H9 (cell line): ENCODE data around the gene RPL27. TPM values are rescaled to one million over a fixed set of nuclear protein-coding genes. Genes with fewer than 3 reads are reported as not detected.

Experiments
- DNase-seq: peaks from one replicate; pipeline ENCODE4 v3.0.0-alpha.2; 2017
- H2AFZ ChIP-seq: one replicate; pipeline ENCODE4 v1.6.1; 2013; ENCODE audit warnings: mild to moderate bottlenecking, low read length, control low read depth, moderate library complexity
- H2AK5ac ChIP-seq: 2 replicates; pipeline ENCODE4 v1.6.1; 2013; ENCODE audit warnings: low read length, control low read depth, mixed read lengths; ENCODE audit not compliant: insufficient read length
- H2BK120ac ChIP-seq: one replicate; pipeline ENCODE4 v1.6.1; 2013; ENCODE audit warnings: low read depth, mild to moderate bottlenecking, low read length, control low read depth, inconsistent platforms; ENCODE audit not compliant: poor library complexity, severe bottlenecking
- H2BK12ac ChIP-seq: 2 replicates; pipeline ENCODE4 v1.6.1; 2013; ENCODE audit warnings: low read length, control low read depth, mixed read lengths, low read depth; ENCODE audit not compliant: insufficient read length
- H2BK15ac ChIP-seq: 2 replicates; pipeline ENCODE4 v1.6.1; 2013; ENCODE audit warnings: low read depth, low read length, control low read depth
- H2BK20ac ChIP-seq: one replicate; pipeline ENCODE4 v1.6.1; 2013; ENCODE audit warnings: low read depth, mild to moderate bottlenecking, low read length, control low read depth, inconsistent platforms; ENCODE audit not compliant: poor library complexity, severe bottlenecking
- H2BK5ac ChIP-seq: 2 replicates; pipeline ENCODE4 v1.6.1; 2013; ENCODE audit warnings: low read length, control low read depth, mixed read lengths; ENCODE audit not compliant: insufficient read length
- H3K14ac ChIP-seq: 2 replicates; pipeline ENCODE4 v1.6.1; 2013; ENCODE audit warnings: low read length, control low read depth; ENCODE audit not compliant: insufficient read depth
- H3K18ac ChIP-seq: 2 replicates; pipeline ENCODE4 v1.6.1; 2013; ENCODE audit warnings: low read depth, mild to moderate bottlenecking, mixed read lengths, low read length, control low read depth; ENCODE audit not compliant: insufficient read length
- H3K23ac ChIP-seq: 2 replicates; pipeline ENCODE4 v1.6.1; 2013; ENCODE audit warnings: low read length, control low read depth, mixed read lengths, low read depth; ENCODE audit not compliant: insufficient read length
- H3K23me2 ChIP-seq: 2 replicates; pipeline ENCODE4 v1.6.1; 2013; ENCODE audit warnings: low read depth, mild to moderate bottlenecking, mixed read lengths, low read length, control low read depth; ENCODE audit not compliant: insufficient read length, poor library complexity, severe bottlenecking
- H3K27ac ChIP-seq: 2 replicates; pipeline ENCODE4 v1.5.1; 2013; ENCODE audit warnings: low read length, control low read depth, mixed read lengths, low read depth; ENCODE audit not compliant: insufficient read length
- H3K27me3 ChIP-seq: 2 replicates; pipeline ENCODE4 v1.6.1; 2013; ENCODE audit warnings: low read length, control low read depth, inconsistent platforms; ENCODE audit not compliant: insufficient read depth
- H3K4ac ChIP-seq: 2 replicates; pipeline ENCODE4 v1.6.1; 2013; ENCODE audit warnings: low read depth, mild to moderate bottlenecking, control low read depth, inconsistent platforms, low read length, moderate library complexity
- H3K4me1 ChIP-seq: 2 replicates; pipeline ENCODE4 v1.6.1; 2013; ENCODE audit warnings: low read length, control low read depth, inconsistent platforms; ENCODE audit not compliant: insufficient read depth
- H3K4me2 ChIP-seq: 2 replicates; pipeline ENCODE4 v1.6.1; 2013; ENCODE audit warnings: low read length, control low read depth, mixed read lengths; ENCODE audit not compliant: insufficient read length, insufficient read depth
- H3K56ac ChIP-seq: 2 replicates; pipeline ENCODE4 v1.6.1; 2013; ENCODE audit warnings: low read depth, mild to moderate bottlenecking, mixed read lengths, low read length, control low read depth; ENCODE audit not compliant: insufficient read length
- H3K79me1 ChIP-seq: 2 replicates; pipeline ENCODE4 v1.6.1; 2013; ENCODE audit warnings: low read depth, mild to moderate bottlenecking, moderate library complexity, low read length, control low read depth, inconsistent platforms; ENCODE audit not compliant: insufficient read depth, poor library complexity, severe bottlenecking
- H3K79me2 ChIP-seq: 2 replicates; pipeline ENCODE4 v1.6.1; 2013; ENCODE audit warnings: low read length, control low read depth, inconsistent platforms; ENCODE audit not compliant: insufficient read depth
- H3K9ac ChIP-seq: 2 replicates; pipeline ENCODE4 v1.6.1; 2013; ENCODE audit warnings: low read length, control low read depth, mixed read lengths; ENCODE audit not compliant: insufficient read length; ENCODE audit errors: extremely low read depth
- H3K9me3 ChIP-seq: one replicate; pipeline ENCODE4 v1.6.1; 2013; ENCODE audit warnings: low read depth, low read length, inconsistent platforms; ENCODE audit not compliant: control insufficient read depth
- H3T11ph ChIP-seq: one replicate; pipeline ENCODE4 v1.6.1; 2013; ENCODE audit warnings: mild to moderate bottlenecking, low read length, control low read depth, inconsistent platforms
- H4K20me1 ChIP-seq: one replicate; pipeline ENCODE4 v1.6.1; 2013; ENCODE audit not compliant: control insufficient read depth, insufficient read length, insufficient read depth
- H4K5ac ChIP-seq: 2 replicates; pipeline ENCODE4 v1.6.1; 2013; ENCODE audit warnings: low read depth, mild to moderate bottlenecking, mixed read lengths, low read length, control low read depth; ENCODE audit not compliant: insufficient read length
- H4K8ac ChIP-seq: replicated peaks from 2 replicates; pipeline ENCODE4 v1.6.1; 2013; ENCODE audit warnings: low read length, control low read depth, mixed read lengths, low read depth; ENCODE audit not compliant: insufficient read length
- H4K91ac ChIP-seq: 2 replicates; pipeline ENCODE4 v1.6.1; 2013; ENCODE audit warnings: low read depth, mild to moderate bottlenecking, moderate library complexity, mixed read lengths, low read length, control low read depth; ENCODE audit not compliant: insufficient read length
- H3K27ac Mint-ChIP-seq, 3 experiments: 2 replicates in 2 of 3; 3 replicates in 1 of 3; pipeline ENCODE4 v1.8.0; 2020 to 2021; ENCODE audit warnings: mixed read lengths in 3 of 3, mild to moderate bottlenecking in 1 of 3, moderate library complexity in 1 of 3
- H3K27me3 Mint-ChIP-seq: 2 replicates; pipeline ENCODE4 v1.8.0; 2021; ENCODE audit warnings: low read depth, mild to moderate bottlenecking, moderate library complexity, mixed read lengths
- H3K36me3 Mint-ChIP-seq, 3 experiments: 2 replicates in 2 of 3; 3 replicates in 1 of 3; pipeline ENCODE4 v1.8.0; 2020 to 2021; ENCODE audit warnings: low read depth in 3 of 3, mixed read lengths in 3 of 3; ENCODE audit not compliant: insufficient read depth in 1 of 3
- H3K4me1 Mint-ChIP-seq, 2 experiments: 2 replicates each; pipeline ENCODE4 v1.8.0; 2020; ENCODE audit warnings: mixed read lengths in 2 of 2
- H3K4me3 Mint-ChIP-seq, 2 experiments: 2 replicates in 1 of 2; 3 replicates in 1 of 2; pipeline ENCODE4 v1.8.0; 2020 to 2021; ENCODE audit warnings: mild to moderate bottlenecking in 2 of 2, mixed read lengths in 2 of 2, moderate library complexity in 1 of 2
- H3K9me3 Mint-ChIP-seq, 2 experiments: 2 replicates in 1 of 2; 3 replicates in 1 of 2; pipeline ENCODE4 v1.8.0; 2020; ENCODE audit warnings: mild to moderate bottlenecking in 2 of 2, mixed read lengths in 2 of 2, moderate library complexity in 1 of 2
- WGBS: extraction: QIAGEN DNeasy Blood & Tissue Kit; methylation state at CpG from one replicate; pipeline ENCODE4 v1.1.7; 2013; ENCODE audit warnings: missing lambda C conversion rate, low lambda C conversion rate, mixed read lengths; ENCODE audit not compliant: insufficient read length; ENCODE audit errors: extremely low coverage; 5-methylcytosine and 5-hydroxymethylcytosine counted together
- total RNA-seq: library from RNA; stranded (reverse); gene quantifications from 2 replicates; pipeline ENCODE4 v1.2.1, GENCODE V29; 2021
- TF ChIP-seq, protein P1 (sequence below): fragments of 200-600 bp; sonication (generic); conservative IDR thresholded peaks from 3 replicates; pipeline ENCODE4 v1.8.0; 2021; ENCODE audit warnings: antibody characterized with exemption, mild to moderate bottlenecking

The RPL27 gene
- total RNA-seq, 1 experiment from 2014 or later = 1,514 TPM

DNA sequence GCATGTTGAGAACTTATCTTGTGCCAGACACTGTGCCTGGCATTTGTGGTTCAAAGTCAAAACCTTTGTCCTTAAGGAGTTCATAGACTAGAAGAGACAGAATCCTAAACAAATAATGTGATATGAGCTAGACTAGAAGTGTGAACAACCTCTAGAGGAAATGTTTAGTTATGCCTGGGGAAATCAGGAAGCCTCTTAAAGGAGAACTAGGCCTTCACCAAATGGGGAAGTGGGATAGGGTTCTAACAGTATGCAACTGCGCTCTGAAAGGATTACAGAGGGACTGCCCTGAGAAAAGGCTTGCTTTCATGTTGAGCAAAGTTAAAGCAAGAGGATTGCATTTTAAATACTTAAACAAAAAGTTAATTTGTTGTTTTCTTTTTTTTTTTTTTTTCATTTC is 13.0 kb upstream of the RPL27 start:
- H4K91ac ChIP-seq = no peak overlapping the region
- Mint-ChIP-seq H3K9me3 (no peaks in the 10 kb centered on the region; a peak in 1 of 5 replicates), H3K27ac (peak overlapping the region in 1 of 3 experiments; percentile 13; a peak in 1 of 7 replicates), H3K4me1 (peaks cover 8 to 12% of the 10 kb centered on the region in 2 experiments), H3K27me3 (no peaks in the 10 kb centered on the region), H3K36me3 (peaks cover 19 to 60% (median 46%) of the 10 kb centered on the region in 3 experiments; a peak in 6 of 7 replicates), H3K4me3 (no peak overlapping the region)
- H3K4me2 ChIP-seq = no peak overlapping the region
- H4K20me1 ChIP-seq = peaks cover 2% of the 10 kb centered on the region
- DNase-seq = no peak
- no peak overlapping the region for H3K56ac ChIP-seq
- H3K4me1 ChIP-seq = peaks cover 2% of the 10 kb centered on the region; the same call in 1 of the 2 replicates
- H4K8ac ChIP-seq = no peak overlapping the region
- no peak overlapping the region for H2BK15ac ChIP-seq
- no peak overlapping the region for H2BK20ac ChIP-seq
- H3K14ac ChIP-seq = no peak overlapping the region
- H2BK12ac ChIP-seq = no peak overlapping the region
- no peak overlapping the region for H3K18ac ChIP-seq
- H3K4ac ChIP-seq = no peak overlapping the region
- no peak overlapping the region for H3K27ac ChIP-seq
- H3K23me2 ChIP-seq = peaks cover 6% of the 10 kb centered on the region
- no peaks in the 10 kb centered on the region for H3K79me1 ChIP-seq
- peaks cover 4% of the 10 kb centered on the region; the same call in 1 of the 2 replicates for H3K79me2 ChIP-seq
- no peak overlapping the region for H2AK5ac ChIP-seq
- no peak overlapping the region for H4K5ac ChIP-seq
- no peaks in the 10 kb centered on the region for H3K9me3 ChIP-seq
- no peaks in the 10 kb centered on the region for H3K27me3 ChIP-seq
- no peak overlapping the region for H3T11ph ChIP-seq
- no peak overlapping the region for H3K23ac ChIP-seq
- H3K9ac ChIP-seq = no peak overlapping the region
- no peak overlapping the region for H2AFZ ChIP-seq
- TF ChIP-seq, protein P1, sequence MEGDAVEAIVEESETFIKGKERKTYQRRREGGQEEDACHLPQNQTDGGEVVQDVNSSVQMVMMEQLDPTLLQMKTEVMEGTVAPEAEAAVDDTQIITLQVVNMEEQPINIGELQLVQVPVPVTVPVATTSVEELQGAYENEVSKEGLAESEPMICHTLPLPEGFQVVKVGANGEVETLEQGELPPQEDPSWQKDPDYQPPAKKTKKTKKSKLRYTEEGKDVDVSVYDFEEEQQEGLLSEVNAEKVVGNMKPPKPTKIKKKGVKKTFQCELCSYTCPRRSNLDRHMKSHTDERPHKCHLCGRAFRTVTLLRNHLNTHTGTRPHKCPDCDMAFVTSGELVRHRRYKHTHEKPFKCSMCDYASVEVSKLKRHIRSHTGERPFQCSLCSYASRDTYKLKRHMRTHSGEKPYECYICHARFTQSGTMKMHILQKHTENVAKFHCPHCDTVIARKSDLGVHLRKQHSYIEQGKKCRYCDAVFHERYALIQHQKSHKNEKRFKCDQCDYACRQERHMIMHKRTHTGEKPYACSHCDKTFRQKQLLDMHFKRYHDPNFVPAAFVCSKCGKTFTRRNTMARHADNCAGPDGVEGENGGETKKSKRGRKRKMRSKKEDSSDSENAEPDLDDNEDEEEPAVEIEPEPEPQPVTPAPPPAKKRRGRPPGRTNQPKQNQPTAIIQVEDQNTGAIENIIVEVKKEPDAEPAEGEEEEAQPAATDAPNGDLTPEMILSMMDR = no peak
- no CpG with 5 or more reads among the region's 1 CpG for WGBS
- H2BK120ac ChIP-seq = no peak overlapping the region
- H2BK5ac ChIP-seq = no peak overlapping the region
